ENCODE results near the gene FKBP8.

The FKBP8 gene

GRCh38 chr19:18506101-18506930, 37.1 kb downstream of the FKBP8 start:
- Histone ChIP-seq H3K36me3 (replicated peaks; ENCODE audit: low read depth, low read length) (peaks cover 3% of the 10 kb centered on the region), H3K9me3 (ENCODE audit: insufficient read depth, low read length) (no peaks in the 10 kb centered on the region), H3K27me3 (ENCODE audit: low read depth, low read length) (no peaks in the 10 kb centered on the region), H2AFZ (ENCODE audit: low read depth, low read length) (no peak overlapping the region), H4K20me1 (ENCODE audit: insufficient read depth, low read length) (peaks cover 97% of the 10 kb centered on the region), H3K79me2 (ENCODE audit: low read length) (peaks cover 100% of the 10 kb centered on the region), H3K4me2 (ENCODE audit: low read length) (no peak overlapping the region), H3K9ac (ENCODE audit: low read length) (no peak overlapping the region), H3K4me1 (ENCODE audit: low read length) (peaks cover 5% of the 10 kb centered on the region; the same call in 1 of the 2 replicates), H3K4me3 (ENCODE audit: low read length) (no peak overlapping the region), H3K27ac (ENCODE audit: low read length) (no peak overlapping the region)
- TF ChIP-seq CTCF (IDR thresholded peaks at IDR 0.05; ENCODE audit: low read depth, low read length) (no peak), EZH2phosphoT487 (IDR thresholded peaks at IDR 0.05; ENCODE audit: low read depth) (no peak)

- Histone ChIP-seq H3K4me1 (ENCODE audit: low read length) (peaks cover 5% of the 10 kb centered on the region; the same call in 1 of the 2 replicates), H3K4me3 (ENCODE audit: low read length) (no peak overlapping the region), H3K27me3 (ENCODE audit: low read depth, low read length) (no peaks in the 10 kb centered on the region), H2AFZ (ENCODE audit: low read depth, low read length) (no peak overlapping the region), H3K9me3 (ENCODE audit: insufficient read depth, low read length) (no peaks in the 10 kb centered on the region), H4K20me1 (ENCODE audit: insufficient read depth, low read length) (peaks cover 100% of the 10 kb centered on the region), H3K27ac (ENCODE audit: low read length) (no peak overlapping the region), H3K79me2 (ENCODE audit: low read length) (peaks cover 100% of the 10 kb centered on the region), H3K4me2 (ENCODE audit: low read length) (no peak overlapping the region), H3K9ac (ENCODE audit: low read length) (no peak overlapping the region), H3K36me3 (replicated peaks; ENCODE audit: low read depth, low read length) (peaks cover 3% of the 10 kb centered on the region)
- no peak for TF ChIP-seq EZH2phosphoT487 (IDR thresholded peaks at IDR 0.05; ENCODE audit: low read depth)
- no peak for TF ChIP-seq CTCF (IDR thresholded peaks at IDR 0.05; ENCODE audit: low read depth, low read length)
These were observed 38.3 kb downstream of the FKBP8 start for GRCh38 chr19:18504886-18505610.

GRCh38 chr19:18503971-18504885, 39.1 kb downstream of the FKBP8 start:
- Histone ChIP-seq H3K27me3 (ENCODE audit: low read depth, low read length) (no peaks in the 10 kb centered on the region), H3K36me3 (replicated peaks; ENCODE audit: low read depth, low read length) (peaks cover 3% of the 10 kb centered on the region), H2AFZ (ENCODE audit: low read depth, low read length) (no peak overlapping the region), H3K4me1 (ENCODE audit: low read length) (peaks cover 11% of the 10 kb centered on the region), H3K27ac (ENCODE audit: low read length) (no peak overlapping the region), H3K4me3 (ENCODE audit: low read length) (no peak overlapping the region), H3K4me2 (ENCODE audit: low read length) (no peak overlapping the region), H3K9ac (ENCODE audit: low read length) (no peak overlapping the region), H4K20me1 (ENCODE audit: insufficient read depth, low read length) (peaks cover 99% of the 10 kb centered on the region), H3K9me3 (ENCODE audit: insufficient read depth, low read length) (no peaks in the 10 kb centered on the region), H3K79me2 (ENCODE audit: low read length) (peaks cover 100% of the 10 kb centered on the region)
- TF ChIP-seq EZH2phosphoT487 (IDR thresholded peaks at IDR 0.05; ENCODE audit: low read depth) (no peak), CTCF (IDR thresholded peaks at IDR 0.05; ENCODE audit: low read depth, low read length) (no peak)
